ENCODE data around the gene CXCL6.

- TF ChIP-seq, protein P1, sequence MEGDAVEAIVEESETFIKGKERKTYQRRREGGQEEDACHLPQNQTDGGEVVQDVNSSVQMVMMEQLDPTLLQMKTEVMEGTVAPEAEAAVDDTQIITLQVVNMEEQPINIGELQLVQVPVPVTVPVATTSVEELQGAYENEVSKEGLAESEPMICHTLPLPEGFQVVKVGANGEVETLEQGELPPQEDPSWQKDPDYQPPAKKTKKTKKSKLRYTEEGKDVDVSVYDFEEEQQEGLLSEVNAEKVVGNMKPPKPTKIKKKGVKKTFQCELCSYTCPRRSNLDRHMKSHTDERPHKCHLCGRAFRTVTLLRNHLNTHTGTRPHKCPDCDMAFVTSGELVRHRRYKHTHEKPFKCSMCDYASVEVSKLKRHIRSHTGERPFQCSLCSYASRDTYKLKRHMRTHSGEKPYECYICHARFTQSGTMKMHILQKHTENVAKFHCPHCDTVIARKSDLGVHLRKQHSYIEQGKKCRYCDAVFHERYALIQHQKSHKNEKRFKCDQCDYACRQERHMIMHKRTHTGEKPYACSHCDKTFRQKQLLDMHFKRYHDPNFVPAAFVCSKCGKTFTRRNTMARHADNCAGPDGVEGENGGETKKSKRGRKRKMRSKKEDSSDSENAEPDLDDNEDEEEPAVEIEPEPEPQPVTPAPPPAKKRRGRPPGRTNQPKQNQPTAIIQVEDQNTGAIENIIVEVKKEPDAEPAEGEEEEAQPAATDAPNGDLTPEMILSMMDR (IDR thresholded peaks at IDR 0.05) = no peak
- TF ChIP-seq POLR2A (IDR thresholded peaks at IDR 0.05) = no peak
These were observed 24.6 kb upstream of the CXCL6 start for GRCh38 chr4:73811841-73812240.

Measured in tibial nerve (tissue), 3 donors.